GM10266 (cell line): Measurements from ENCODE around the gene ATF7IP2.

ENCODE experiments used
- DNase-seq: peaks from one replicate; pipeline ENCODE4 v3.0.0; 2012; ENCODE audit errors: extremely low spot score
- TF ChIP-seq, protein P1 (sequence below): IDR thresholded peaks from 2 replicates; pipeline ENCODE4 v1.5.1; 2012; ENCODE audit warnings: mild to moderate bottlenecking, low read depth; ENCODE audit not compliant: control insufficient read depth, insufficient read depth; ENCODE audit errors: missing control alignments

ATF7IP2 gene

DNA sequence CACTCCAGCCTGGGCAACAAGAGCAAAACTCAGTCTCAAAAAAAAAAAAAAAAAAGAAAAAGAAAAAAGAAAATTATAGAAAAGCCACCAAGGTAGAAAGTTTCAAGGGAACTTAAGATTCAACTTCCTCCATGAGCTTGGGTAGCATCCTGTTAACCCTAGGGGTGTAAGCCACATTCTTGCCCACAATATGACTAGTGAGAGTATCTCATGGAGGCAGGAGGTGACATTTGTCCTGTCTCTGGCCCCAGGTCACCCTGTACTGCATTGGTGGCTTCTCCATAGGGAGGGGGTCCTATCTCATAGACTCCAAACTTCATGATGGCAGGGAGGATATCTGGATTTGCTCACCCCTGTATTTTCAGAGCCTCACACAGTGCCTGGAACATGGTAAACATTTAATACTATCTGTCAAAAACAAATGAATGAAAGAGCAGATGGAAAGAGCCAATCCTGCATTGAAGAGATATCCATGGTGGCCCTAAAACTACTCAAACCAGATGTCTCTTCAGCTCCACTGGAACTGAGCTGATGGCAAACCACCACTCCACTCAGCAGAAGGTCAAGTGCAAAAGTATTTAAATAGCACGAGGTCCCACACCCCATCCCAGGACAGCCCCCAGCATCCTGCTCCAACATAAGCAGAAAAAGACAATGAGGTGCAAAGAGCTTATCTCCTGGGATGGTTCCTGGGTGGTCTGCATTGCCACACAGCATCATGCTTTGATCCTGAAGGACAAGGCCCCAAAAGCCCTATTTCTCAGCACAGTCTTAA is 144.2 kb downstream of the ATF7IP2 start:
- no peak for DNase-seq
- TF ChIP-seq, protein P1, sequence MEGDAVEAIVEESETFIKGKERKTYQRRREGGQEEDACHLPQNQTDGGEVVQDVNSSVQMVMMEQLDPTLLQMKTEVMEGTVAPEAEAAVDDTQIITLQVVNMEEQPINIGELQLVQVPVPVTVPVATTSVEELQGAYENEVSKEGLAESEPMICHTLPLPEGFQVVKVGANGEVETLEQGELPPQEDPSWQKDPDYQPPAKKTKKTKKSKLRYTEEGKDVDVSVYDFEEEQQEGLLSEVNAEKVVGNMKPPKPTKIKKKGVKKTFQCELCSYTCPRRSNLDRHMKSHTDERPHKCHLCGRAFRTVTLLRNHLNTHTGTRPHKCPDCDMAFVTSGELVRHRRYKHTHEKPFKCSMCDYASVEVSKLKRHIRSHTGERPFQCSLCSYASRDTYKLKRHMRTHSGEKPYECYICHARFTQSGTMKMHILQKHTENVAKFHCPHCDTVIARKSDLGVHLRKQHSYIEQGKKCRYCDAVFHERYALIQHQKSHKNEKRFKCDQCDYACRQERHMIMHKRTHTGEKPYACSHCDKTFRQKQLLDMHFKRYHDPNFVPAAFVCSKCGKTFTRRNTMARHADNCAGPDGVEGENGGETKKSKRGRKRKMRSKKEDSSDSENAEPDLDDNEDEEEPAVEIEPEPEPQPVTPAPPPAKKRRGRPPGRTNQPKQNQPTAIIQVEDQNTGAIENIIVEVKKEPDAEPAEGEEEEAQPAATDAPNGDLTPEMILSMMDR, result no peak

DNA sequence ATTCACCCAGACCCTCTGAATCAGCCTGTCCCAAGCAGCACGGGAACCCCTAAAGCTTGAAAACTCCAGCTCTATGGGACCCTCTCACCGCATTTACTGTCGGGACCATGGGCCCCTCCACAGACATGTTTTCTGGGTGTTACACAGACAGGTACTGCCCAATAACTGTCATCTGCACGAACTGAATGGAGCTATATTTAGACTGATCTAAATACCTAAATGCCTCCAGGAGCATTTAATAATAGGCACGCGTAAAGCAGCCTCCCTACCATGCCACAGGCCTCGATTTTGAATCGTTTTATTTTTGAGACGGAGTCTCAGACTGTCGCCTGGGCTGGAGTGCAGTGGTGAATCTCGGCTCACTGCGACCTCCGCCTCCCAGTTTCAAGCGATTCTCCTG is 144.8 kb downstream of the ATF7IP2 start:
- TF ChIP-seq, protein P1, result no peak
- DNase-seq, result no peak

DNA sequence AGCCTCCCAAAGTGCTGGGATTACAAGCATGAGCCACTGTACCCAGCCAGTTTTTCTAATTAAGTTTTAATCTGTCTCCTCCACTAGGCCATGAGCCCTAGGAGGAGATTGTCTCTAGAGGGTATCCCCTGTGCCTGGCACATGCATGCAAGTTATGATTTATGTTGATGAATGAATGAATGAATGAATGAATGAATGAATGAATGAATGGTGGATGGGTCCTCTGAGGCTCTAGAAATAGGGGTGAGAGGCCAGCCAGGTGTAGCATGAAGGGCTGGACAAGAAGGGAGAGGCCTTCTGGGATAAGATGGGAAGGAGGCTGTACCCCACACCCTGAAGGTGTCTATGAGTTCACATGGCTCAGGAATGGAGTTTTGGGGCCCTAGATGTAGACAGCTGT is 145.7 kb downstream of the ATF7IP2 start:
- TF ChIP-seq, protein P1, result no peak
- no peak for DNase-seq
